GM23338 (cell line): Measurements from ENCODE around the gene EPHB6. TPM values are rescaled to one million over a fixed set of nuclear protein-coding genes. Genes with fewer than 3 reads are reported as not detected.

Experiments used
- ATAC-seq: fragments of 200-7000 bp; cut with Tn5 transposase; 3 replicates; pipeline ENCODE4 v1.9.1; 2020
- DNase-seq: peaks from one replicate; pipeline ENCODE4 v3.0.0-alpha.2; 2015; ENCODE audit warnings: low spot score
- H2AFZ ChIP-seq: fragments of 200-600 bp; sonication (generic); 2 replicates; pipeline ENCODE4 v1.8.0; 2016; ENCODE audit warnings: antibody characterized with exemption, mild to moderate bottlenecking, moderate library complexity
- H3F3A ChIP-seq: fragments of 200-600 bp; sonication (generic); replicated peaks from 2 replicates; pipeline ENCODE4 v1.8.0; 2017; ENCODE audit warnings: antibody characterized with exemption, mixed run types, low read depth
- H3K27ac ChIP-seq: fragments of 200-600 bp; sonication (generic); 2 replicates; pipeline ENCODE4 v1.6.1; 2016; ENCODE audit warnings: low read depth
- H3K27me3 ChIP-seq: fragments of 200-600 bp; sonication (generic); 2 replicates; pipeline ENCODE4 v1.8.0; 2016; ENCODE audit warnings: mild to moderate bottlenecking, mixed run types, moderate library complexity; ENCODE audit not compliant: insufficient read depth
- H3K36me3 ChIP-seq: fragments of 200-600 bp; sonication (generic); 2 replicates; pipeline ENCODE4 v1.8.0; 2016; ENCODE audit warnings: mild to moderate bottlenecking; ENCODE audit not compliant: insufficient read depth
- H3K4me1 ChIP-seq: fragments of 200-600 bp; sonication (generic); 2 replicates; pipeline ENCODE4 v1.8.0; 2016; ENCODE audit warnings: mild to moderate bottlenecking, moderate library complexity; ENCODE audit not compliant: insufficient read depth
- H3K4me2 ChIP-seq: fragments of 200-600 bp; sonication (generic); 2 replicates; pipeline ENCODE4 v1.7.1; 2017; ENCODE audit warnings: mixed run types
- H3K4me3 ChIP-seq: fragments of 200-600 bp; sonication (generic); 2 replicates; pipeline ENCODE4 v1.6.1; 2016; ENCODE audit warnings: mixed run types
- H3K79me2 ChIP-seq: fragments of 200-600 bp; sonication (generic); replicated peaks from 2 replicates; pipeline ENCODE4 v1.8.0; 2017; ENCODE audit warnings: mild to moderate bottlenecking; ENCODE audit not compliant: insufficient read depth
- H3K9me2 ChIP-seq: fragments of 200-600 bp; sonication (generic); 2 replicates; pipeline ENCODE4 v1.8.0; 2017; ENCODE audit not compliant: insufficient read depth
- H4K20me1 ChIP-seq: fragments of 200-600 bp; sonication (generic); replicated peaks from 2 replicates; pipeline ENCODE4 v1.8.0; 2017; ENCODE audit warnings: mild to moderate bottlenecking; ENCODE audit not compliant: insufficient read depth
- H3K27ac Mint-ChIP-seq: 2 replicates; pipeline ENCODE4 v1.8.0; 2020; ENCODE audit warnings: inconsistent platforms, mild to moderate bottlenecking, moderate library complexity, mixed read lengths
- H3K27me3 Mint-ChIP-seq: 3 replicates; pipeline ENCODE4 v1.8.0; 2022; ENCODE audit warnings: low read depth, mild to moderate bottlenecking, moderate library complexity, mixed read lengths, inconsistent platforms; ENCODE audit not compliant: insufficient read depth, poor library complexity
- H3K36me3 Mint-ChIP-seq: 3 replicates; pipeline ENCODE4 v1.8.0; 2021; ENCODE audit warnings: low read depth, mild to moderate bottlenecking, inconsistent platforms, moderate library complexity, mixed read lengths
- H3K4me1 Mint-ChIP-seq: 3 replicates; pipeline ENCODE4 v1.8.0; 2020; ENCODE audit warnings: mild to moderate bottlenecking, inconsistent platforms, mixed read lengths
- H3K4me3 Mint-ChIP-seq: 3 replicates; pipeline ENCODE4 v1.8.0; 2021; ENCODE audit warnings: moderate library complexity, mild to moderate bottlenecking, inconsistent platforms, mixed read lengths
- H3K9me3 Mint-ChIP-seq: 3 replicates; pipeline ENCODE4 v1.8.0; 2020; ENCODE audit warnings: moderate library complexity, mild to moderate bottlenecking, inconsistent platforms, mixed read lengths
- CREB1 ChIP-seq: fragments of 250-450 bp; sonication (Bioruptor Pico); IDR thresholded peaks from 2 replicates; pipeline ENCODE4 v1.5.0; 2020; ENCODE audit warnings: low read depth, mild to moderate bottlenecking, moderate library complexity
- CTCF ChIP-seq, 2 experiments: fragments of 200-600 bp in 1 of 2; sonication (generic) in 1 of 2; conservative IDR thresholded peaks; 2 replicates each; pipeline versions ENCODE4 v1.5.1 to v1.6.1; 2016 to 2017; ENCODE audit warnings: antibody characterized with exemption in 2 of 2, low read depth in 2 of 2, mild to moderate bottlenecking in 2 of 2, moderate library complexity in 1 of 2
- ETS1 ChIP-seq: IDR thresholded peaks from 2 replicates; pipeline ENCODE4 v1.6.1; 2016; ENCODE audit warnings: antibody characterized with exemption
- EZH2 ChIP-seq: fragments of 200-600 bp; sonication (generic); IDR thresholded peaks from one replicate; pipeline ENCODE4 v1.8.0; 2017; ENCODE audit warnings: antibody characterized with exemption, mild to moderate bottlenecking, low read depth; ENCODE audit not compliant: unreplicated experiment
- EZH2phosphoT487 ChIP-seq: fragments of 200-600 bp; sonication (generic); IDR thresholded peaks from one replicate; pipeline ENCODE4 v1.8.1; 2018; ENCODE audit warnings: antibody characterized with exemption; ENCODE audit not compliant: unreplicated experiment
- JUNB ChIP-seq: IDR thresholded peaks from one replicate; pipeline ENCODE4 v1.6.1; 2016; ENCODE audit warnings: antibody characterized with exemption; ENCODE audit not compliant: unreplicated experiment
- NANOG ChIP-seq: IDR thresholded peaks from 2 replicates; pipeline ENCODE4 v1.6.1; 2016; ENCODE audit warnings: antibody characterized with exemption, borderline replicate concordance
- POLR2AphosphoS5 ChIP-seq: IDR thresholded peaks from 2 replicates; pipeline ENCODE4 v1.6.1; 2016; ENCODE audit warnings: antibody characterized with exemption, low read depth
- REST ChIP-seq: IDR thresholded peaks from one replicate; pipeline ENCODE4 v1.6.1; 2018; ENCODE audit warnings: antibody characterized with exemption; ENCODE audit not compliant: unreplicated experiment
- STAT1 ChIP-seq: IDR thresholded peaks from one replicate; pipeline ENCODE4 v1.6.1; 2016; ENCODE audit warnings: antibody characterized with exemption; ENCODE audit not compliant: unreplicated experiment
- ZNF114 ChIP-seq: fragments of 250-450 bp; sonication (Bioruptor Pico); IDR thresholded peaks from 2 replicates; pipeline ENCODE4 v1.5.0; 2020; ENCODE audit warnings: mild to moderate bottlenecking, moderate library complexity
- ZNF331 ChIP-seq: fragments of 250-450 bp; sonication (Bioruptor Pico); IDR thresholded peaks from 2 replicates; pipeline ENCODE4 v1.5.0; 2020; ENCODE audit warnings: low read depth, mild to moderate bottlenecking, moderate library complexity
- ZNF462 ChIP-seq: fragments of 250-450 bp; sonication (Bioruptor Pico); IDR thresholded peaks from 2 replicates; pipeline ENCODE4 v1.5.0; 2020; ENCODE audit warnings: mild to moderate bottlenecking, moderate library complexity
- polyA plus RNA-seq: library from polyadenylated mRNA; unstranded; fragments of >200 nt; fragmentation: Nextera tagmentation; extraction: Ambion mirVana; gene quantifications from 2 replicates; pipeline ENCODE4 v1.2.1, GENCODE V29; 2016
- total RNA-seq: library from RNA; depleted of rRNA; stranded (reverse); fragments of >200 nt; shearing (Covaris generic); gene quantifications from 2 replicates; pipeline ENCODE4 v1.2.3, GENCODE V29; 2014

The EPHB6 gene
- total and polyA plus RNA-seq, 2 experiments from 2014 or later: 20.8 to 27.5 TPM

GRCh38 chr7:142867398-142868187 lies 12.7 kb downstream of the EPHB6 start:
- no peak for ATAC-seq
- no peaks in the 10 kb centered on the region for H3F3A ChIP-seq
- no peak overlapping the region for H3K4me3 ChIP-seq
- DNase-seq: no peak
- Mint-ChIP-seq H3K4me3 (no peak overlapping the region), H3K36me3 (peaks cover 8% of the 10 kb centered on the region; the same call in 2 of the 3 replicates), H3K9me3 (no peaks in the 10 kb centered on the region), H3K27ac (no peak overlapping the region), H3K4me1 (peaks cover 21% of the 10 kb centered on the region), H3K27me3 (peaks cover 14% of the 10 kb centered on the region)
- H2AFZ ChIP-seq: no peak overlapping the region
- H3K9me2 ChIP-seq: no peaks in the 10 kb centered on the region
- H3K4me2 ChIP-seq: no peak overlapping the region
- TF ChIP-seq CREB1 (CRISPR knock-in tag): no peak
- TF ChIP-seq REST: no peak
- TF ChIP-seq NANOG: no peak
- TF ChIP-seq JUNB: no peak
- no peak for TF ChIP-seq ETS1
- TF ChIP-seq ZNF114 (CRISPR knock-in tag): no peak
- TF ChIP-seq CTCF (conservative IDR thresholded peaks at IDR 0.05; ENCODE audit: low read depth in 2 of 2): no peak
- no peak for TF ChIP-seq STAT1
- TF ChIP-seq ZNF462 (CRISPR knock-in tag): no peak
- no peak for TF ChIP-seq ZNF331 (CRISPR knock-in tag)
- TF ChIP-seq POLR2AphosphoS5: no peak
- no peak for TF ChIP-seq EZH2phosphoT487
- TF ChIP-seq EZH2: no peak
- H3K4me1 ChIP-seq: peaks cover 9% of the 10 kb centered on the region
- no peaks in the 10 kb centered on the region for H4K20me1 ChIP-seq
- H3K27me3 ChIP-seq: no peaks in the 10 kb centered on the region
- no peaks in the 10 kb centered on the region for H3K79me2 ChIP-seq
- H3K27ac ChIP-seq: no peak overlapping the region
- no peaks in the 10 kb centered on the region; the same call in 1 of the 2 replicates for H3K36me3 ChIP-seq
